ENCODE data around the gene CSAD. TPM values are rescaled to one million over a fixed set of nuclear protein-coding genes. Genes with fewer than 3 reads are reported as not detected.
"Not testable (repeated sequence)": the region's sequence is repeated elsewhere in the genome, so short reads cannot be mapped to it uniquely, and the experiment has no call there.

Gene CSAD
- polyA plus RNA-seq, 4 donors: 25.9 to 126 (median 69.1) TPM

- DNase-seq (ENCODE audit: low read depth in 4 of 4, low spot score in 2 of 4): no peak
These were observed 66.8 kb downstream of the CSAD start for GRCh38 chr12:53113951-53114350.

GRCh38 chr12:53113136-53113705 lies 67.5 kb downstream of the CSAD start:
- DNase-seq (ENCODE audit: low read depth in 4 of 4, low spot score in 2 of 4): no peak

- DNase-seq (ENCODE audit: low read depth in 4 of 4, low spot score in 2 of 4): not testable (repeated sequence)
These were observed 68.3 kb downstream of the CSAD start for GRCh38 chr12:53112431-53112830.

Other genes starting within 250 kb of the CSAD start
- 100 to 1,000 TPM; 164 to 178 (median 168) TPM for gene KRT18, start 231.8 kb downstream of the CSAD start, polyA plus RNA-seq (ENCODE audit: insufficient read length in 4 of 4)
- gene EIF4B, start 174.5 kb downstream of the CSAD start, polyA plus RNA-seq (ENCODE audit: insufficient read length in 4 of 4): 100 to 1,000 TPM; 463 to 558 (median 490) TPM
- 100 to 1,000 TPM in 2 of 4 donors, 10 to 100 TPM in 2; 66.5 to 168 (median 112) TPM for gene TNS2, start 130.9 kb downstream of the CSAD start, polyA plus RNA-seq (ENCODE audit: insufficient read length in 4 of 4)
- gene SPRYD3, start 101.5 kb downstream of the CSAD start, polyA plus RNA-seq (ENCODE audit: insufficient read length in 4 of 4): 10 to 100 TPM; 17.2 to 22.9 (median 20.0) TPM
- 10 to 100 TPM; 11.2 to 22.5 (median 14.4) TPM for gene IGFBP6, start 83.3 kb downstream of the CSAD start, polyA plus RNA-seq (ENCODE audit: insufficient read length in 4 of 4)
- gene SOAT2, start 77.4 kb downstream of the CSAD start, polyA plus RNA-seq (ENCODE audit: insufficient read length in 4 of 4): 1 to 10 TPM; 1.2 to 3.1 (median 1.6) TPM
- gene ZNF740, start 203 bp downstream of the CSAD start, polyA plus RNA-seq (ENCODE audit: insufficient read length in 4 of 4): 10 to 100 TPM; 64.1 to 80.8 (median 67.7) TPM
- gene ITGB7, start 26.3 kb upstream of the CSAD start, polyA plus RNA-seq (ENCODE audit: insufficient read length in 4 of 4): 1 to 10 TPM; 1.2 to 1.7 (median 1.3) TPM
- gene RARG, start 51.3 kb upstream of the CSAD start, polyA plus RNA-seq (ENCODE audit: insufficient read length in 4 of 4): 10 to 100 TPM; 27.5 to 39.6 (median 36.5) TPM
- 10 to 100 TPM in 2 of 4 donors, 1 to 10 TPM in 2; 8.7 to 18.1 (median 11.4) TPM for gene ESPL1, start 87.4 kb upstream of the CSAD start, polyA plus RNA-seq (ENCODE audit: insufficient read length in 4 of 4)
- gene PFDN5, start 114.6 kb upstream of the CSAD start, polyA plus RNA-seq (ENCODE audit: insufficient read length in 4 of 4): 100 to 1,000 TPM; 589 to 875 (median 641) TPM
- 10 to 100 TPM; 48.4 to 60.0 (median 57.7) TPM for gene MYG1, start 118.8 kb upstream of the CSAD start, polyA plus RNA-seq (ENCODE audit: insufficient read length in 4 of 4)
- gene AAAS, start 140.7 kb upstream of the CSAD start, polyA plus RNA-seq (ENCODE audit: insufficient read length in 4 of 4): 10 to 100 TPM; 68.2 to 95.5 (median 83.3) TPM
- gene SP7, start 155.4 kb upstream of the CSAD start, polyA plus RNA-seq (ENCODE audit: insufficient read length in 4 of 4): under 1 TPM; 0.21 to 0.41 (median 0.29) TPM
- 10 to 100 TPM; 65.1 to 84.2 (median 78.0) TPM for gene SP1, start 199.3 kb upstream of the CSAD start, polyA plus RNA-seq (ENCODE audit: insufficient read length in 4 of 4)
- gene AMHR2, start 242.9 kb upstream of the CSAD start, polyA plus RNA-seq (ENCODE audit: insufficient read length in 4 of 4): under 1 TPM; 0.24 to 0.65 (median 0.45) TPM